ENCODE measurements around the gene MEF2C.

DNA sequence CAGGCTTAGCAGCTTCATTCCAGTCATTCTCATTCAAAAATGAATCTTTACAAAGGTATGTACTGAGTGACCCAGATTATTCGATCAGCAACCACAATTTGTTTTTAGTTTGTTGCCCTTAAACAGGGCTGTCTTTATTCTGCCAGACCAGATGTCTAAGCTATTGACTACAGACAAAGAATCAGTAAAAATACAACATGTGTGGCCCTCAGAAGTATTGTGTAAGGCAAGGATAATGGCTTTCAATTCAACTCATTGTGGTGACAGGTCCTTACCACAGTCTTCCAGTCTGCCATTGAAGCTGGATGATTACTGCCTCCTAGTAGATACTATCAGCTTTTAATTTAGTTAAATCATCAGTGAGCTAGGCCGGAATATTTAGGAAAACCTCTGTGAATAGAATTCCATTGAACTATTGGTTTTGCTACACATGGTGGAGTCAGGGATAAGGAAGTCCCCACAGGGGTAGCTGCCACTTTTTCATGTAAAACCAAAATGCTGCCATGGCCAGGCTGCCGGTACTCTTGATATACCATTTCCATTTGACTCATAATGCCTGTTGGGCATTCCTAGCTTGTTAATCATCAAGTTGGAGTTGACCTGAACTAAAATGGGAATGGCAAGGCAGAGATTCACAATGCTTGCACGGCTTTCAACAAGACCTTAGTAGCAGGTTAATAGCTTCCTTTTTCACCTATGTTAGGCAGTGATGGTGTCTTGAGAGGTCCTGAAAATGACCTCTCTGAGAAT lies 175.6 kb downstream of the MEF2C start:
- TF ChIP-seq POLR2AphosphoS5 (IDR thresholded peaks at IDR 0.05; ENCODE audit: low read depth, low read length) (no peak), TAF1 (IDR thresholded peaks at IDR 0.05; ENCODE audit: borderline replicate concordance, low read depth, low read length) (no peak)
